HG03064 (cell line): Measurements from ENCODE around the gene BTBD18.
"Not testable (repeated sequence)": the region's sequence is repeated elsewhere in the genome, so short reads cannot be mapped to it uniquely, and the experiment has no call there.

Source experiments
- ATAC-seq: cut with Tn5 transposase; IDR thresholded peaks from one replicate; pipeline ENCODE4 v1.9.1; 2021; ENCODE audit warnings: low read depth; ENCODE audit not compliant: unreplicated experiment

Gene BTBD18

DNA sequence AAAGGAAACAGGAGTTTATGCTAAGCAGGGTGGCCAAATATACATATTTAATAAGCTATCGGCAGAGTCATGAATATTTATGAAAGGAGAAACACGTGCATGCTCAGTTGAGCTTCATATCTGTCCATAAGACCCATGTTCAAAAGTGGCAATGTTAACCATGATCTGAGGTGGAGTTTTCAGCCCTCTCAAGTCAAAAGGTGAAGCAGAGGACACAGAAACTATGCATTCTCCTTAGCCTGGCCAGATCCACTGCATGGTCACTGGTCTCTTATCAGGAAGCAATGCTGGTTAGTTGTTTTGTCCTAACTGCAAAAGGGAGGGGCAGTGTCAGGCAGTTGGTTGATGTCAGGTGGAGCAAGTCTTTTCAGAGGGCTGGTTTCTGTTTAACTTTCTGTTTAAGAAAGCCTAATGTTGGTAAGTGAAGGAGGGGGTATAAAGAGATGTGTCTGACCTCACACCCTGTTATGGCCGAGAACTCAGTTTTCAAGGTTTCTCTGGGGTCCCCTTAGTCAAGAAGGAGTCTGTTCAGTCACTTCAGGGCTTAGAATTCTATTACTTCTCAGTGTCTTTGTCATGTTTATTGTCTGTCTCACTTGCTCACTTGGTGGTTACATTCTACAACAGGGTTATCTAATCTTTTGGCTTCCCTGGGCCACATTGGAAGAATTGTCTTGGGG is 15.9 kb downstream of the BTBD18 start:
- ATAC-seq: no peak

DNA sequence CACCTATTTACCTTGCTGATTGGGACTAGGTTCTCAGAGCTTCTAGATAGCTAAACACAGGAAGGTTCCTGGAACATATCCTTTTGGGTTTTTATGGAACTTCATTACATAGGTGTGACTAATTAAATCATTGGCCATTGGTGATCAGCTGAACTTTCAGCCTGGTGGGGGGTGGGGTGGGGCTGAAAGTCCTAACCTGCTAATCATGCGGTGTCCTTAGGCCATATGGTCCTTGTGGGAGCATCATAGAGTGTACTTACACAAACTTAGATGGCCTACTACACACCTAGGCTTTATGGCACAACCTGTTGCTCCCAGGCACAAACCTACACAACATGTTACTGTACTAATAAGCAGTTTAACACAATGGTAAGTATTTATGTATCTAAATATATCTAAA is 19.0 kb downstream of the BTBD18 start:
- ATAC-seq: no peak

DNA sequence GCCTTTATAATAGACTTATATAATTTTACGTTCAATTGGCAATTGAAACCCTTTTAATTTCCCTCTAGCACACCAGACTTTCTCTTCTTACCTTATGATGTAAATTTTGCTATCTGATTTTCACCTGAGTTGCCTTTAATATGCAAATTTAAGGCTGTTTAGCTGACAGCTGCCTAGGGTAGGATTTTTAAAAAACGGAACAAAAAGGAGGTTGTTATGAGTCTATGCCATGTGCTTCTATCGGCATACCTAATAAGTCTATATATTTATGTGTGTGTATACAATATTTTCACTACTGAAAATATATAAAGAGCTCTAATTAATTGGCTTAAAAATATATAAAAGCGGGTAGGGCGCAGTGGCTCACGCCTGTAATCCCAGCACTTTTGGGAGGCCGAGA is 22.1 kb downstream of the BTBD18 start:
- ATAC-seq: no peak

DNA sequence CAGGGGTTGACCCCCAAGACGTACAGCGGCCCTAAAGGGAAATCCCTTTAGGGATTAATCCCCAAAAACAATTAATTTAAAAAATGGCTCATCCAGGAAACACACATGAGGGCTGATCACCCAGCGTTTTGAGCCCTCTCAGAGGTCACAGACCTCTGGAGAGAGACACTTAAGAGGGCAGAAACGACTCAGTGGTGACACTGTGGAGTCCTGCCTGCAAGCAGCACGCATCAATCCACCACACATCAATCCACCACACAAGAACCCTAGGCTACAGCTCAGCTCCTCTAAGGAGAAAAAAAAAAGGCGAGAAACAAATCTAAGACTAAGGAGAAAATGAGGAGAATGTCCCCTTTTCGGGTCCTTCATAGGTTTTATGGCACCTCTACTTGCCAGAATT is 22.8 kb downstream of the BTBD18 start:
- ATAC-seq: no peak

DNA sequence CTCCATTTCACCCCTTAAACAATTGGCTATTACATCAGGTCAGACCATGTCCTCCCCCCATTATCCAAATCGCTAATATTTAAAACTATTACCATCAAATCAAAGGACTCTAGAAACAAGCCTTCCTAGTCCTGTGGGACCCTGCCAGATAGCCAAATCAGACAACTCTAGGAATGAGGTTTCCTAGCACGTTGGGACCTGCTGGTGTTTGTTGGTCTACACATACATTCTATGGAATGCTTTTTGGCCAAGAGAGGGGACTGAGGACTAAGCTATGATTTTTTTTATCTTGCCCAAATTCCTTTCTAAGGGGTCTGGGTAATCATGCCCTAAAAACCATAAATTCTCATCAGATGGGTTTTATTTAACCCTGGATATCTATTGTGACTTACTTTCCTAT is 24.4 kb downstream of the BTBD18 start:
- ATAC-seq: no peak

DNA sequence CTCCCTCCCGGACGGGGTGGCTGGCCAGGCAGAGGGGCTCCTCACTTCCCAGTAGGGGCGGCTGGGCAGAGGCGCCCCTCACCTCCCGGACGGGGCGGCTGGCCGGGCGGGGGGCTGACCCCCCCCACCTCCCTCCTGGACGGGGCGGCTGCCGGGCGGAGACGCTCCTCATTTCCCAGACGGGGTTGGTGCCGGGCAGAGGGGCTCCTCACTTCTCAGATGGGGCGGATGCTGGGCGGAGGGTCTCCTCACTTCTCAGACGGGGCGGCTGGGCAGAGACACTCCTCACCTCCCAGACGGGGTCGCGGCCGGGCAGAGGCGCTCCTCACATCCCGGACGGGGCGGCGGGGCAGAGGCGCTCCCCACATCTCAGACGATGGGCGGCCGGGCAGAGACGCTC is 34.9 kb downstream of the BTBD18 start:
- ATAC-seq: not testable (repeated sequence)

DNA sequence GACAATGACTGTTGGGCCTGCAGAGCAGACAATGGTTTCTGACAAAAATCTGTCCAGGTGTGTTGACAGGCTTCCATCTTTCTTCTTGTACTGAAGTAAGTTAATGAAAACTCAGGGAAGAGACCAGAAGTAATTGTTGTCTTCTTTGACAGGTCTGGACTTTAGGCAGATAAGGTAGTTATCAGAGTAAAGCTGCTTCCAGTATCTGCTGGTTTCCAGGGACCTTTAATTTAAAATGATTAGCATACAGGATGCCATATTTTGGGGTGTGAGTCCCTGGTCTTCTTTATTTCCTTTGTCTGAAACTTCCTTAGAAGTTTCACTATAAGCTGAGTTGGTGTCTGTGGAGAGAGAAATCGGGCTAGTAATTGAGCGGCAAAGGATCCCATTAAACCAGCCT is 37.8 kb downstream of the BTBD18 start:
- no peak for ATAC-seq

DNA sequence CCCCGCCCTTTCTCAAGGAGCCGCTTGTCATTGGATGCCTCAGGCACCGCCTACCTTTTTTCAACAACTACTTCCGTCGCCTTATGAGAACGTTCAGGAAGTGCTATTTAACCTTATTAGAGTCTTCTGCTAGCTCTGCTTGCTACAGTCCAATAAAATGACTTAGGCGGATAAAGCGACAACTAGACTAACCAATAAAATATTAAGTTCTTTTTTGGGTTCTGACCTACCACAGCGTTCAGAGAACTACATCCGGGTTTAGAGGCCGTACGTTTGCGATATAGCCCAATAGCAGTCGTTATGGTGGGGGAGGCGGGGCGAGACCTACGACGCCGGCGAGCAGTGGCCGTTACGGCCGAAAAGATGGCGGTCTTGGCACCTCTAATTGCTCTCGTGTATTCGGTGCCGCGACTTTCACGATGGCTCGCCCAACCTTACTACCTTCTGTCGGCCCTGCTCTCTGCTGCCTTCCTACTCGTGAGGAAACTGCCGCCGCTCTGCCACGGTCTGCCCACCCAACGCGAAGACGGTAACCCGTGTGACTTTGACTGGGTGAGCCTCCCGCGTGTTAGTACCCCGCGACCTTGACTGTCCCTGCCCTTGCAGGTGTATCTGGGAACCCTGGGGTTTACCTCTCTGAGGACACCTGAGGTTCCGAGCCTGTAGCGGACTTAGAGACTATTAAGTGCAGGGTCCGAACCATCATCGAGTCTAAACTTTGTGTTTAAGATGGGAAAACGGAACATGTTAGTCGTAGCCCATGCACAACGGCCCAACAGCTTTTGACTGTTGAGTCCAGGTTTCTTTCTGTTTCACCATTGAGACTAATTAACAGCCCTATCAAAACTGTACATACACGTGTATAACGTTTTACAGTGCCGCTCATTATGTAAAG is 39.1 kb downstream of the BTBD18 start, which contains the start of gene TMX2:
Gene TMX2, plus strand, starts transcription at position 338 of the 895 bp plus-strand sequence. Its CDS starts 26 bp downstream, at position 364.
- ATAC-seq: peak; percentile 95

DNA sequence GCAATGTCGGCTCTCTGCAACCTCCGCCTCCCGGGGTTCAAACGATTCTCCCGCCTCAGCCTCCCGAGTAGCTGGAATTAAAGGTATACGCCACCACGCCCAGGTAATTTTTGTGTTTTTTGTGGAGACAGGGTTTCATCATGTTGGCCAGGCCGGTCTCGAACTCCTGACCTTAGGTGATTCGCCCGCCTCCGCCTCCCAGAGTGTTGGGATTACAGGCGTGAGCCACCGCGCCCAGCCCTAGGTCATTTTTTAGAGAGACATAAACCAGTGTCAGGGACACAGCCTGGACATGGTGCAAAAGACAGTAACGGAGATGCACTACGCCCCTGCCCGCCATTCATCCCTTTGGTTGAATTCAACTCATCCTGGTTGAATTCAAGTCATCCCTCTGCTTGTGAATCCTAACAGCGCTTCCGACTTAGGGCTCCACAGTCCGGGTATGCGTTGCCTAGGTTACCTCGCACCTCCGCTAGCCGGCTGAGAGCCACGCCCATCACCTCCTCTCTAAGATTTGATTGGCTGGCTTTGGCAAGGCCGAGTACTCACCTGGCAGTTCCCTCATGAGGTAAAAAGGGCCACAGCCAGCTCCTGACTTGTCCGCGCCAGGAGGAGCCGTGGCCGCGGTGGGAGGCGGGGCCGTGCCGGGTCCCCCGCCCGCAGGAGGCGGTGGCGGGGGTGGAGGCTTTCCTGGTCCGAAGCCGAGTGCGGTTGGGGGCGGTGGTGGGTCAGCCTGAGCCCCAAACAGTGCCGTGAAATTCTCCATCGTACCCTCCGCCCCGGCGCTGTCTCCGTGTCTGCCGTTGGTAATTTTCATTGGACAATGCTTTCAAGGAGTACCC is 40.0 kb downstream of the BTBD18 start, which contains the start of gene MED19:
Gene MED19, minus strand, starts transcription at position 802 of the 842 bp plus-strand sequence. Its CDS starts 36 bp downstream, at position 766.
- peak; percentile 41 for ATAC-seq

DNA sequence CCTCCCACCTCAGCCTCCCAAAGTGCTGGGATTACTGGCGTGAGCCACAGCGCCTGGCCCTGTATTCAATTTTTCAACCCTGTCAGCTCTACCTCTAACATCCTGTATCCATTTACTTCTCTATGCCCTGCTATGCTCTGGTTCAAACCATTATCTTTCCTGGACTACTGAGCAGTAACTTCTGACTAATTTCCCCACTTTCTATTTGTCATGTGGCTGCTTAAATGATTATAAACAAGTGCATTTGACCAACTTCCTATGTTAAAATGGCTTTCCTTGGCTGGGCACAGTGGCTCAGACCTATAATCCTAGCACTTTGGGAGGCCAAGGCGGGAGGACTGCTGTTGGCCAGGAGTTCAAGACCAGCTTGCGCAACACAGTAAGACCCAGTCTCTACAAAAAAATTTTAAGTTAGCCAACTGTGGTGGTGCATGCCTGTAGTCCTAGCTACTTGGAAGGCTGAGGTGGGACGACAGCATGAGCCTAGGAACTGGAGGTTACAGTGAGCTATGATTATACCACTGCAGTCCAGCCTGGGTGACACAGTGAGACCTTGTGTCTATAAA is 41.7 kb downstream of the BTBD18 start:
- no peak for ATAC-seq

DNA sequence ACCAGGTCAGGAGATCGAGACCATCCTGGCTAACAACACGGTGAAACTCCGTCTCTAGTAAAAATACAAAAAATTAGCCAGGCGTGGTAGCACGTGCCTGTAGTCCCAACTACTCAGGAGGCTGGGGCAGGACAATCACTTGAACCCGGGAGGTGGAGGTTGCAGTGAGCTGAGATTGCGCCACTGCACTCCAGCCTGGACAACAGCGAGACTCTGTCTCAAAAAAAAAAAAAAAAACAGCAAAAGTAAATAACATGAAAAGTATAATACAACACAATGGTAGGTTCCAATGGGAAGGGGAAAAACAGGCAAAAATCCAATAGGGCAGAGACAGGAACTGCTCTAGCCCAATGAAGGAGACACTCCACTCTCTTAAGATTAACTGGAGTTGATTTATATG is 46.2 kb downstream of the BTBD18 start:
- not testable (repeated sequence) for ATAC-seq

DNA sequence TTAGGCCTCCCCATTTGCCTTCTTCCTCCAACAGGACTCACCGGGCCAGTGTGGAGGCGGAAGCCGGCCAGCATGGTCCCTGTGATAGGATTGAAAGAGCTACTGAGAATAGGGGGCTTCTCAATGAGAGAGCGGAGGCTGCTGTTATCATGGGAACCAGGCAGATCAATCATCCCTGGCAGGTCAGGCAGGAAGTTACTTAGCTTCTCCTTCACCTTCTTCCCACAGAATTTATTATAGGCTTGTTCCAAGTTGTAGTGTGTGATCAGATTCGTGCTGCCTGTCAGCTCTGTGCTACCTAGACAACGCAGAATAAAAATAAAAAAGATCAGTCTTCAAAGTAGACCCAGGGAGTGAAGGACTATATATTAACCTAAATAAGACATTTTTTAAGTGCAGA is 46.7 kb downstream of the BTBD18 start:
- no peak for ATAC-seq

DNA sequence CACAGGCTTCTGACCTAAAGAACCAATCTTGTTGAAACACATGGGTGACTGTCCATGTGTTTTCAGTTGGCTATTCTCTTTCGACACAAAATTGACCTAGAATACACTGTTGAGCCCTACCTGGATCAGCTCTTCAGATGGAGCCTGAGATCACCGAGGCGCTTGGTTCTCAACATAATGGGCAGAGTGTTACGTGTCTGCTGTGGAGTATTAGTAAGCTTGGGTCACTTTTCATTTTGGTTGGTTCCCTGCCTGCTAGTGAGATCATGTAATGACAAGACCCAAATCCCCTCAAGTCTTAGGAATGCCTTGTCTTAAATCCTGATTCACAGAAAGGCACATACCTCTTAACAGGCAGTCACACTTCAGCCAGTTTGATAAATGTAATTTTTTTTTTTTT is 48.3 kb downstream of the BTBD18 start:
- no peak for ATAC-seq

DNA sequence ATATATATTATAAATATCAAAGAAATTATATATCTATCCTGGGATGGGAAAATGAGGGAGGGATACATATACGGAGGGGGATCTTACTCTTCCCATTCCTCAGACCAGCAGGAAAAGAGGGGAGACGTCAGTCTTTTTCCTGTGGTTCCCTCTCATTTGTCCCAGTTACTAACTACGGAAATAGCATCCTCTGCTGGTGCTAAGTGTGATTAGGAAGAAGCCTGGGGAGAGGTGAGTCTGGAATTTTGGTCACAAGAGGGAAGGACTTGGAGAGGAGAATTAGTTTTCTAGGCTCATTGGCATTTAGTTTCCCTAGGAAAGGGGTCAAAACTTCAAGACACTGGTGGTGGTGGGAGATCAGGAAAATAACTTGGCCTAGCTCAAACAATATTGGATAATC is 51.2 kb downstream of the BTBD18 start:
- ATAC-seq: no peak

DNA sequence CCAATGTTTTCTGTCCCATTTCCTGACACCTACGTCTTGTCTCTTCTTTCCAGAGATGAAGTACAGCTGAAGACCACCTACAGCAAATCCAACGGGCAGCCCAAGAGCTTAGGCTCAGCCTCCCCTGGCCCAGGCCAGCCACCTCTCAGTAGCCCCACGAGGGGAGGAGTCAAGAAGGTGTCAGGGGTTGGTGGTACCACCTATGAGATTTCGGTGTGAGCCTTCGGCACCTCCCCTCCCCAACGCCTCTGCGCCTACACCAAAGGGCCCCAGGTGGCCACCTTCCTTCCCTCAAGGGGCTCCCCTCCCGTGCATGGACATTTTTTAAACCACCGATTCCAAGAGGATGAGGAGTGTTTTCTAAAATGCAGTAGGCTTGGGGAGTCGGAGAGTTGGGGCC is 51.8 kb downstream of the BTBD18 start:
- no peak for ATAC-seq

DNA sequence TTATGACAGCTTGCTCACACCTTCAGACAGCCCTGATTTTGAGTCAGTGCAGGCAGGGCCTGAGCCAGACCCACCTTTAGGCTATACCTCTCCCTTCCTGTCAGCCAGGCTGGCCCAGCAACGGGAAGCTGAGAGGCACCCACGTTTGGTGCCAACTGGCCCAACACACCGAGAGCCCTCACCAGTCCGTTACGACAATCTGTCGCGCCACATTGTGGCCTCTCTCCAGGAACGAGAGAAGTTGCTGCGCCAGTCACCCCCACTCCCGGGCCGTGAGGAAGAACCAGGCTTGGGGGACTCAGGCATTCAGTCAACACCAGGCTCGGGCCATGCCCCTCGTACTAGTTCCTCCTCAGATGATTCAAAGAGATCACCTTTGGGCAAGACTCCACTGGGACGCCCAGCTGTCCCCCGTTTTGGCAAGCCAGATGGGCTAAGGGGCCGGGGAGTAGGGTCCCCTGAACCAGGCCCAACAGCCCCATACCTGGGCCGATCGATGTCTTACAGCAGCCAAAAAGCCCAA is 52.7 kb downstream of the BTBD18 start:
- ATAC-seq: no peak
